ENCODE measurements around the gene HELZ2.

The HELZ2 gene

DNA sequence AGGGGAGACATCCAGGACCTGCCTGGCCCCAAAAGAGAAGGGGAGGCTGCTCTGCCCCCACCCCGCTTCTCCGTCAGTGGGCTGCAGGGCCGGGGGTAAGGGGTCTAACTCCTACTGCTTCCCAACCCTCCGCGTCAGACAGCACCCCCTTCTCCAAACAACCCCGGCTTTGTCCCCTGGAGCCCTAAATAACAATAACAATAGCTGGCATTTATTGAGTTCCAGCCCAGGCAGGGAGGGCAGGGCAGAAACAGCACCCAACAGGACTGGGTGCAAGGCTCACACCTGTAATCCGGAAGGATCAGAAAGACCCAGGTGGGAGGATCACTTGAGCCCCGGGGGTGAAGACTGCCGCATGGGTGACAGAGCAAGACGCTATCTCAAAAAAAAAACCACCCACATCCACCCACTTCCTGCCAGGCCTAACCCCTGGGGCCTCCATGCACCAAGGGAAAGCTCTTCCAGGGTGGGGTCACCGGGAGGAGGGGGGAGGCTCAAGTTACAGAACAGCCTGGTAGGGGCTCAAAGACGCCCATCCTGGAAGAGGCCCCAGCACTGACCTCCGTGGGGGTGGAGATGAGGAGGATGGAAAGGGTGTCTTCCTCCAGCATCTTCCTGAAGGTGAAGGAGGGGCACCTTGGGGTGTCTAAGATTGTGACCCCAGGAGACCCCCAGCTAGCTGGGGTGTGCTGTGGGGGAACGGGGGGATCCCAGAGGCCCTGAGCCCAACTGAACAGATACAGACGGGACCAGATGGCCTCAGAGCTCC, 21.4 kb downstream of the HELZ2 start:
- DNase-seq (ENCODE audit: low spot score), result no peak

DNA sequence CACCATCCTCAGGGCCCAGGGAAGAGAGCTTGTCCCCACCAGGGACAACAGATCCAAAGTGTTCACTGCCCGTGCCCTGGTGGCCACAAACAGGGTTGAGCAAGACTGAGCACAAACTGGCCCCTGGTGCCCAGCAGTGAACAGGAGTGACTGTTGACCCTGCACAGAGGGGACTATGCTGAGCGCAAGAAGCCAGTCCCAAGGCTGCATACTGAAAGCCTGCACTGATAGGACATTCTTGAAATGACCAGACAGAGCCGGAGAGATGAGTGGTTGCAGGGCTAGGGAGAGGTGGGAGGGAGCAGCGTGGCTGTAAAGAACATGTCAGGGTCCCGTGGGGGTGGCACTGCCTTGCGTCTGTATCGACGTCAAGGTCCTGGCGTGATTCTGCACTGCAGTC, 23.0 kb downstream of the HELZ2 start:
- DNase-seq (ENCODE audit: low spot score), result no peak

GRCh38 chr20:63549679-63550282, 24.3 kb downstream of the HELZ2 start:
- no peak for DNase-seq (ENCODE audit: low spot score)

DNA sequence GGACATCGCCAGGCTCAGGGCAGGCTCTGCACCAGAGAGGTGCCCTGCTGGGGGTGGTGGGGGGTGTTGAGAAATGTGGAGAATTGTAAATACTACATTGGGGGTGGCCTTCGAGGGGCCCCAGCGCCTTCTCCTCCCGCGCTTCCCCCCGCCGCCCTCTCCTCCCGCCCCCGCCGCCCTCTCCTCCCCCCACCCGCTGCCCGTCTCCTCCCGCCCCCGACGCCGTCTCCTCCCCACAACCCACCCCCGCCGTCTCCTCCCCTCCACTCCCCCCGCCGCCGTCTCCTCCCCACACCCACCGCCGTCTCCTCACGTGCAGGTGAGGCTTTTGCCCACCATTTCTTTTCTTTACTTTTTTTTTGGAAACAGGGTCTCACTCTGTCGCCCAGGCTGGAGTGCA, 25.0 kb downstream of the HELZ2 start:
- DNase-seq (ENCODE audit: low spot score), result no peak

- DNase-seq (ENCODE audit: low spot score), result no peak
Observed at GRCh38 chr20:63548542-63548941, 25.5 kb downstream of the HELZ2 start.

DNA sequence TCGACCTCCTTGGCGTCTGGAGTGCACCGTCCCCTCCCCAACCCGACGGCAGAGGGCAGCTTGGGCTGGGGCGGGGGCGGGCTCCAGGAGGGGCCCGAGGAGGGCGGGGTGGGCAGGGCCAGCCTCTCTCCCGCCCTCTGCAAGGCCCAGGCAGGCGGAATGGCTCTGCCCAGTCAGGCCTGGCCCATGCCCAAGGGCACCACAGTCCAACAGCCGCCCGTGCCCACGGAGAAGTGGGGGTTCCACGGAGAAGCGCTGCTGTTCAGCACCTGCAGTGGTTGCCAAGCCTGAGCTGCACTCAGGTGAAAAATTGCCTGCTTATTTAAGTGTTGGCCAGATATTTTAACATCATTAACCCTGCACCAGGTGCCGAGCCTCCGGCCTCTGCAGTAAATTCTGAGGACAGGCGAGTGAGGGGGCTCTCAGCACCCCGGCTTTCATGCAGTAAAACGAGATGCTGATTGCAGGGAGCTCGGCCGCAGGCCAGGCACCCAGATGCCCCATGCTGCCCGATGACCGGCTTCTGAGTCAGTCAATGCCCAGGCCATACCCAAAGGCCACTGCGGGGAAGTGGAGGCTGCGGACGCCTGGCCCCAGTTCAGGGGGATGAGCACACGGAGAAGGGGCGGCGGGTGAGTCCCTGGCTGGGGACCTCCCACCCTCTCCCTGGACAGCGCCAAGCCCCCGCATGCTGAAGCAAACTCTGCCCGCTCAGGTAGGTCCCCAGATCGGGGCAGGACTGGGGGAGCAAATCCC, 26.1 kb downstream of the HELZ2 start, which contains the start of gene SRMS:
Gene SRMS, minus strand, starts transcription at position 25 of the 756 bp plus-strand sequence. CDS start 286 bp downstream, outside the sequence.
- no peak for DNase-seq (ENCODE audit: low spot score)

DNA sequence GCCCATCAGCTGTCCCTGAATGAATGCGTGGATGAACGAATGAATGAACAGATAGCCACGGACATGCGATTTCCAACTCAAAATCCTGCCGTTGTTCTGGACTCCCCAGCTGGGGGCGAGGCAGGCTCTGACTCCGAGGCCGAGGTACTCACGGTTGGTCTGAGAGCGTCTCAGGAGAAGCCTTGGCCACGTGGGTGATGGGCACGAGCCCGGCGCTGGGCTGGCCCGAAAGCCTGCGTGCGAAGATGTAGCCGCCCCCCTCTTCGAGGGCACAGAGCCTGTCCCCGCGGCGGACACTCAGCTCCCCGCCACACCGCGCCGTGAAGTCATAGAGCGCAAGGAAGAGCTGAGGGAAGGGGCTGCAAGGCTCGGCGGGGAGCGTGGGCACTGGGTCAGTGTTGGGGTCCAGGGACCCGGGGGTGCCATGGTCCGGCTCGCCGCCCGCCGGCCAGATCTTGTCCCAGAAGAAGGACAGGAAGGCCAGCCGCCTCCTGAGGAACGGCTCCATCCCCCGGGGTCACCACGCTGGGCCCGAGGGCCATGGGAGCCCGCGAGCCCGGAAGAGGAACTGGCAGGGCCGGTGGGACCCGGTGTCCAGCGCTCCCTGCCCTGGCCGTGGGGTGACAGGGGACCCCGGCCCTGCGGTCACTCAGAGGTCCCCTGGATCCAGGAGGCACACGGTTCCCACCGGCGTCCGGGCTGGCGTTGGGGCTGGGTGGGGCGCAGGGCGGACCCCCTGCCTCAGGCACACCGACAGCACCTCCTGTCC, 26.9 kb downstream of the HELZ2 start:
- no peak for DNase-seq (ENCODE audit: low spot score)

DNA sequence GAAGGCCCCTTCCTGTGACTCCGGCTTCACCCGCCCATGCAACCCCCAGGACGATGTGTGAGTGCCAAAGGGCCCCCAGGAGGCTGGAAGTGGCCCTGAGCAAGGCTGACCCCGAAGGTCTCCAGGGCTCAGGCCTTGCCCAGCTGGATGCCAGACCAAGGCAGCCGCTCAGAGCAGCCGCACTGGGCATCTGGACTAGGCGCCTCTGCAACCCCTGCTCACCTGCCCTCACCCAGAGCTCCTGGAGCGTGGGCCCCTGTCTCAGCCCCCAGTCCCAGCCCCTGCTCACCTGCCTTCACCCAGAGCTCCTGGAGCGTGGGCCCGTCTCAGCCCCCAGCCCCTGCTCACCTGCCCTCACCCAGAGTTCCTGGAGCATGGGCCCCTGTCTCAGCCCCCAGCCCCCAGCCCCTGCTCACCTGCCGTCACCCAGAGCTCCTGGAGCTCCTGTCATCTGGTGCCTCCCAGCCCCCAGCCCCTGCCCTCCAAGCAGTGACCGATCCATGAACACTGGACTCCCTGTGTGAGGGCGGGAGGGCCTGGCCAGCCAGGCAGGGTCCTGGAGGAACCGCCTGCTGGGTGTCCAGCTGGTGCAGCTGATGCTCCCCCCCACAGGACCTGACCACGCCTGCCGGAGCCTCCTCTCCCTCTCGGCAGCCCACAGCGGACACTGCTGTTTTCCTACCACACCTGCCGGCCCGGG, 27.6 kb downstream of the HELZ2 start:
- no peak for DNase-seq (ENCODE audit: low spot score)

GRCh38 chr20:63545814-63546213, 28.2 kb downstream of the HELZ2 start:
- DNase-seq (ENCODE audit: low spot score), result no peak

DNA sequence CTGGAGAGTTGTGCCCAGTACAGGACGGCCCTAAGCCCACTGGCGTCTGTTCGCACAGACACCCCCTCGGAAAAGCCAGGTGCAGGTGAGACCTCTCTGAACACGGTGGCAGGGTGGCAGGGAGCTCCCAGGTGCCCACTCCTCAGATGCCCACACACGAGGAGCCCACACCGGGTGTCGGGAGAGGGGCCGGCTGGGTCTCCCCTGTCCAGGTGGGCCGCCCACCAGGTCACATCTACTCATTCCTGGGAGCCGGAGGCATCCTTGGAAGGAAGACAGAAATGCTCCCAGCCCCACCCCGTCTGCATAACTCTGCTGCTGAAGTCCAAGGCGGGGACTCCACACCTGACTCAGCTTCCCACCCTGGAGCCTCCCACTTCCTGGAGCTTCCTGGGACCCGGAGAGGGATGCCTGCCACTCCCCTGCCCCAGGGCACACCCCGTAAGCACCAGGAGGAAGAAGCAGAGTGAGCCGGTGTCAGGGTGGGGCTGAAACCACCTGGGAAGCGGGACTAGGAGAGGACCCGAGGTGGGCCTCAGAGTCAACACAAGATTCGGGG, 29.0 kb downstream of the HELZ2 start:
- no peak for DNase-seq (ENCODE audit: low spot score)

DNA sequence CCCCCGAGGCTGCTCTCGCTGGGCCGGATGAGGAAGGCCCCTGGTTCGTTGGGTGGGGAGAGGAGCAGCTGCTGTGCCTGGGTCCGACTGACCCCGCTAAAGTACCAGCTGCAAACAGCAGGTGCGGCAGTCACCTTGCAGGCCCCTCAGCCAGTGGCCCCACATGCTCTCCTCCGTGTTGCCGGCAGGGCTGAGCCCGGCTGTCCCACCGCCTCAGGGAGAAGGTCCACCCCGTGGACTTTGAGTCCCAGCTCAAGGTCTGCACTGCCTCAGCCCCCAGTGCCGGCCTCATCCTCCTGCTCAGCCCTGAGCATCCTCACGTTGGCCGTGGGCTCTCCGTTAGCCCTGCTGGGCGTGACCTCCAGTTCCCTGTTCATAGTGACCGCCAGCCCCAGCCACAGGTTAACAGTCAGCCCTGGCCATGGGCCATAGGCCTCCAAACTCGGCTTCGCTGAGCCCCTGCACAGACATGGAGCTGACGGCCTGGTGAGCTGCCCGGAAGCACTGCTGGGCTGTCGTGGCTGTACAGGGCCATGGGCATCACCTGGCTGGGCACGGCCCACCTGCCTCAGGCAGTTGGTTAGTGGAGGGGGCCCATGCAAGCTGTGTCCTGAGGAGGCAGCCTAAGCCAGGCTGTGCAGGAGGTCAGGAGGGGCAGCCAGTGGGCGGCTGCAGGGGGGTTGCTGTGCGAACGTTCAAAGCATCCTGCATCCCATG, 29.6 kb downstream of the HELZ2 start:
- no peak for DNase-seq (ENCODE audit: low spot score)

GRCh38 chr20:63543733-63544132, 30.3 kb downstream of the HELZ2 start:
- no peak for DNase-seq (ENCODE audit: low spot score)

- DNase-seq (ENCODE audit: low spot score), result no peak
Observed at GRCh38 chr20:63543131-63543530, 30.9 kb downstream of the HELZ2 start.

- DNase-seq (ENCODE audit: low spot score), result no peak
Observed at GRCh38 chr20:63542696-63543095, 31.3 kb downstream of the HELZ2 start.

GRCh38 chr20:63542031-63542559, 31.9 kb downstream of the HELZ2 start:
- no peak for DNase-seq (ENCODE audit: low spot score)

GRCh38 chr20:63541371-63541770, 32.7 kb downstream of the HELZ2 start:
- DNase-seq (ENCODE audit: low spot score), result no peak

GRCh38 chr20:63540417-63541186, 33.4 kb downstream of the HELZ2 start:
- DNase-seq (ENCODE audit: low spot score), result no peak

DNA sequence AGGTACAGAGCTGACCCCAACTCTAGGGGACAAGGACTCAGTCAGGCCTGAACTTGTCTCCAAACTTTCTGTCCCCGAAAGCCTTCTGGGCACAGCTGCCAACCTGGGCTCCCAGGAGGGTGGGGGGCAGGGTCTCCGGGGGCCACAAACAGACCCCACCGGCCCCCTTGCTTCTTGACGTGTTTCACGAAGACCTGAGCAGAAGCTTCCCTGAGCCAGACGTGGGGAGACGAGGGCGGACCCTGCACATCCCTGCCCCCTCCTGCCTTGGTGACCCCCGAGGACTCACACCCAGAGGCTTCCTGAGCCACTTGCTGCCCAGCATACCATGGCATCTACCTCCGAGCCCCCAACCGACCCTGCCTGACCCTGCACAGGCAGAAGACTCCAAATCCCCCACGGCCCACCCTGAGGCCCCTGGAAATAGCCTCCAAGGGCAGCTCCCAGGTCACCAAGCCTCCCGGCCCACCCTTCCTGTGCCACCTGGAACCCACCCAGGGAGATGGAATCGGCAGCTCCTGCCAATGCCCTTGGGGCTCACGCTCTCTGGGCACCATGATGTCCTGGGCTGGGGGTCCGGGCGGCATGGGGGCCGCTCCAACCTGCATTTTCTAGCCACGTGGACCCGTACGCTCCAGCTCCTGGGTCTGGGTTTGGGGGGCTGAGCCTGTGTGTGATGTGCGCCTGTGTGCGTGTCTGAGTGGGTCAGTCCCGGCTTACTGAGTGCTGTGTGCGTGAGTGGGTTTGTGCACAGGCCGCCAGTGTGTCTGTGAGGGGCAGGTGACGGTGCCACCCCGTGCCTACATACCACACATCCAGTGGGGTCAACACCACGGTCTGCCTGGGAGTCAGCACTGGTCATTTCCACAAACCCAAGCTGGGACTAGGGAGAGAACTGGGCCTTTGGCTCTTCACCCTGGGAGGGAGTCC, 34.3 kb downstream of the HELZ2 start:
- DNase-seq (ENCODE audit: low spot score), result no peak

GRCh38 chr20:63539092-63539430, 35.0 kb downstream of the HELZ2 start:
- DNase-seq (ENCODE audit: low spot score), result no peak
